Stomach (tissue), 4 donors: ENCODE data around the gene ROBO2.

Source experiments
- POLR2A ChIP-seq, 4 donors: fragments of 450-650 bp; IDR thresholded peaks; one replicate each; pipeline ENCODE4 v1.6.1; 2016; ENCODE audit warnings: antibody characterized with exemption in 4 of 4, control low read depth in 2 of 4, mild to moderate bottlenecking in 1 of 4, moderate library complexity in 1 of 4
- POLR2AphosphoS5 ChIP-seq, 3 donors: sonication (generic); formaldehyde crosslinking; IDR thresholded peaks; one replicate each; pipeline ENCODE4 v1.6.1; 2016; ENCODE audit warnings: antibody characterized with exemption in 3 of 3

- TF ChIP-seq POLR2A (IDR thresholded peaks at IDR 0.05) (no peak), POLR2AphosphoS5 (IDR thresholded peaks at IDR 0.05) (no peak)
These were observed 1.2 kb downstream of the ROBO2 start for GRCh38 chr3:77040926-77041722.
